HepG2 (cell line): ENCODE measurements around the gene HLA-B. TPM values are rescaled to one million over a fixed set of nuclear protein-coding genes. Genes with fewer than 3 reads are reported as not detected.
A peak's percentile ranks its signal among the peaks of the same experiment; 100 is the strongest.

Experiments used
- CHD2 ChIP-seq: IDR thresholded peaks from 2 replicates; pipeline ENCODE4 v1.6.1; 2011; ENCODE audit warnings: low read depth, low read length, improper control_type of control experiment
- EHMT2 ChIP-seq: fragments of 200-600 bp; sonication (generic); IDR thresholded peaks from 2 replicates; pipeline ENCODE4 v1.7.0; 2017; ENCODE audit warnings: antibody characterized with exemption, low read depth, low read length, borderline replicate concordance
- GATAD1 ChIP-seq: IDR thresholded peaks from 2 replicates; pipeline ENCODE4 v1.6.1; 2016; ENCODE audit warnings: missing genetic modification reagents, missing compliant biosample characterization
- JARID2 ChIP-seq: sonication (generic); formaldehyde crosslinking; IDR thresholded peaks from 2 replicates; pipeline ENCODE4 v1.8.1; 2023; ENCODE audit warnings: missing genetic modification reagents, inconsistent platforms; ENCODE audit not compliant: insufficient replicate concordance
- MYC ChIP-seq: sonication (generic); formaldehyde crosslinking; IDR thresholded peaks from 2 replicates; pipeline ENCODE4 v1.9.0; 2021; ENCODE audit warnings: missing genetic modification reagents, borderline replicate concordance
- MYNN ChIP-seq: sonication (generic); formaldehyde crosslinking; IDR thresholded peaks from 2 replicates; pipeline ENCODE4 v1.4.0; 2020; ENCODE audit warnings: mild to moderate bottlenecking, low read depth, missing genetic modification reagents
- MYPOP ChIP-seq: sonication (generic); formaldehyde crosslinking; IDR thresholded peaks from 2 replicates; pipeline ENCODE4 v1.8.1; 2023; ENCODE audit warnings: mild to moderate bottlenecking, moderate library complexity, missing genetic modification reagents
- NAIF1 ChIP-seq: sonication (generic); formaldehyde crosslinking; IDR thresholded peaks from 2 replicates; pipeline ENCODE4 v1.5.0; 2020; ENCODE audit warnings: mild to moderate bottlenecking, missing genetic modification reagents, borderline replicate concordance
- NFAT5 ChIP-seq: sonication (generic); formaldehyde crosslinking; IDR thresholded peaks from 2 replicates; pipeline ENCODE4 v1.4.0; 2020; ENCODE audit warnings: missing genetic modification reagents
- PAXIP1 ChIP-seq: sonication (generic); formaldehyde crosslinking; conservative IDR thresholded peaks from 2 replicates; pipeline ENCODE4 v1.4.0; 2020; ENCODE audit warnings: mild to moderate bottlenecking, missing genetic modification reagents, moderate library complexity
- PLRG1 ChIP-seq: fragments of 450-650 bp; conservative IDR thresholded peaks from 2 replicates; pipeline ENCODE4 v1.6.1; 2016
- TFDP1 ChIP-seq: IDR thresholded peaks from 2 replicates; pipeline ENCODE4 v1.6.1; 2016; ENCODE audit warnings: missing compliant biosample characterization, missing genetic modification reagents, borderline replicate concordance
- THYN1 ChIP-seq: sonication (generic); formaldehyde crosslinking; IDR thresholded peaks from 2 replicates; pipeline ENCODE4 v1.8.1; 2023; ENCODE audit warnings: low read depth, mild to moderate bottlenecking, moderate library complexity, missing genetic modification reagents, borderline replicate concordance
- ZNF569 ChIP-seq: sonication (generic); formaldehyde crosslinking; IDR thresholded peaks from 2 replicates; pipeline ENCODE4 v1.5.0; 2020; ENCODE audit warnings: mild to moderate bottlenecking, missing genetic modification reagents, moderate library complexity, borderline replicate concordance
- ZNF772 ChIP-seq: sonication (generic); formaldehyde crosslinking; IDR thresholded peaks from 2 replicates; pipeline ENCODE4 v1.5.0; 2020; ENCODE audit warnings: mild to moderate bottlenecking, missing genetic modification reagents
- ZSCAN21 ChIP-seq: sonication (generic); formaldehyde crosslinking; IDR thresholded peaks from 2 replicates; pipeline ENCODE4 v1.8.0; 2022; ENCODE audit warnings: mild to moderate bottlenecking, missing genetic modification reagents, moderate library complexity, borderline replicate concordance
- polyA plus RNA-seq, 8 experiments: library from polyadenylated mRNA; depleted of rRNA in 3 of 8; stranded (reverse) in 7 of 8; unstranded in 1 of 8; fragments of >200 nt; fragmentation: Illumina TruSeq in 4 of 8; extraction: Trizol in 4 of 8; gene quantifications; 2 replicates each; pipeline versions ENCODE4 v1.2.1 to v1.2.3, GENCODE V29; 2011 to 2016; ENCODE audit warnings: low read depth in 4 of 8, missing spikeins in 1 of 8, mixed read lengths in 1 of 8; ENCODE audit not compliant: insufficient read depth in 1 of 8
- total RNA-seq, 5 experiments: library from RNA; depleted of rRNA; stranded (reverse); fragments of >200 nt; fragmentation: Illumina TruSeq; extraction: Trizol; gene quantifications; 2 replicates each; pipeline ENCODE4 v1.2.3, GENCODE V29; 2016; ENCODE audit warnings: low read depth in 1 of 5

Gene HLA-B
- total and polyA plus RNA-seq, 2 of the 13 experiments (the other 11 are each of a cell fraction or from before 2014, with no cell fraction given): 35.3 to 88.9 TPM

GRCh38 chr6:31399589-31400466, 42.8 kb upstream of the HLA-B start (continued):
- TF ChIP-seq NFAT5 (CRISPR knock-in tag) (no peak), ZNF772 (peak; percentile 73; the same call in 1 of the 2 replicates), JARID2 (CRISPR knock-in tag) (no peak), MYPOP (CRISPR knock-in tag) (peak; percentile 9; the same call in 1 of the 2 replicates), PAXIP1 (CRISPR knock-in tag) (peak; percentile 12; the same call in 1 of the 2 replicates), NAIF1 (CRISPR knock-in tag) (0 out of 2 replicates have a peak, but pooled peaks have one; percentile 4), TFDP1 (CRISPR knock-in tag) (peak; percentile 61; the same call in 1 of the 2 replicates), ZSCAN21 (CRISPR knock-in tag) (no peak), PLRG1 (no peak), THYN1 (CRISPR knock-in tag) (0 out of 2 replicates have a peak, but pooled peaks have one; percentile 82), MYNN (CRISPR knock-in tag) (peak; percentile 87; the same call in 1 of the 2 replicates), MYC (CRISPR knock-in tag) (peak; percentile 41; the same call in 1 of the 2 replicates), CHD2 (no peak), EHMT2 (no peak), ZNF569 (CRISPR knock-in tag) (peak; percentile 86; the same call in 1 of the 2 replicates), GATAD1 (CRISPR knock-in tag) (peak; percentile 61)
